ENCODE measurements around the gene ORC5.

The ORC5 gene

GRCh38 chr7:104112623-104113022 lies 95.2 kb downstream of the ORC5 start:
- ATAC-seq (ENCODE audit: low read depth) (no peak), DNase-seq (ENCODE audit: low spot score) (no peak)
- Histone ChIP-seq H3K27ac (ENCODE audit: poor library complexity, severe bottlenecking) (no peak overlapping the region), H3K4me3 (ENCODE audit: severe bottlenecking) (no peak overlapping the region), H3K9me3 (ENCODE audit: severe bottlenecking) (peaks cover 3% of the 10 kb centered on the region), H3K36me3 (ENCODE audit: low read depth) (no peaks in the 10 kb centered on the region), H3K4me1 (ENCODE audit: insufficient read depth, poor library complexity, severe bottlenecking) (no peaks in the 10 kb centered on the region), H3K27me3 (ENCODE audit: insufficient read depth, poor library complexity, severe bottlenecking) (peaks cover 17% of the 10 kb centered on the region)
- no peak for TF ChIP-seq CTCF (IDR thresholded peaks at IDR 0.05; ENCODE audit: poor library complexity, severe bottlenecking)

GRCh38 chr7:104111271-104111670 lies 96.5 kb downstream of the ORC5 start:
- peaks cover 3% of the 10 kb centered on the region for H3K9me3 ChIP-seq (ENCODE audit: severe bottlenecking)
- ATAC-seq (ENCODE audit: low read depth) (no peak), DNase-seq (ENCODE audit: low spot score) (no peak)

GRCh38 chr7:104106108-104106905 lies 101.5 kb downstream of the ORC5 start:
- H3K27ac ChIP-seq (ENCODE audit: poor library complexity, severe bottlenecking): no peak overlapping the region
- no peak overlapping the region for H3K4me3 ChIP-seq (ENCODE audit: severe bottlenecking)
- no peak for TF ChIP-seq CTCF (IDR thresholded peaks at IDR 0.05; ENCODE audit: poor library complexity, severe bottlenecking)
- no peaks in the 10 kb centered on the region for H3K4me1 ChIP-seq (ENCODE audit: insufficient read depth, poor library complexity, severe bottlenecking)
- no peaks in the 10 kb centered on the region for H3K9me3 ChIP-seq (ENCODE audit: severe bottlenecking)
- no peak for DNase-seq (ENCODE audit: low spot score)
- no peaks in the 10 kb centered on the region for H3K36me3 ChIP-seq (ENCODE audit: low read depth)
- H3K27me3 ChIP-seq (ENCODE audit: insufficient read depth, poor library complexity, severe bottlenecking): peaks cover 3% of the 10 kb centered on the region
- 0 out of 3 replicates have a peak, but pooled peaks have one; percentile 23 for ATAC-seq (ENCODE audit: low read depth)

More at GRCh38 chr7:104111271-104111670, 96.5 kb downstream of the ORC5 start:
- no peak overlapping the region for H3K27ac ChIP-seq (ENCODE audit: poor library complexity, severe bottlenecking)
- no peaks in the 10 kb centered on the region for H3K4me1 ChIP-seq (ENCODE audit: insufficient read depth, poor library complexity, severe bottlenecking)
- no peak overlapping the region for H3K4me3 ChIP-seq (ENCODE audit: severe bottlenecking)
- H3K27me3 ChIP-seq (ENCODE audit: insufficient read depth, poor library complexity, severe bottlenecking): peaks cover 19% of the 10 kb centered on the region
- H3K36me3 ChIP-seq (ENCODE audit: low read depth): no peaks in the 10 kb centered on the region
- TF ChIP-seq CTCF (IDR thresholded peaks at IDR 0.05; ENCODE audit: poor library complexity, severe bottlenecking): no peak

- Histone ChIP-seq H3K9me3 (ENCODE audit: severe bottlenecking) (peaks cover 4% of the 10 kb centered on the region), H3K27ac (ENCODE audit: poor library complexity, severe bottlenecking) (no peak overlapping the region), H3K36me3 (ENCODE audit: low read depth) (no peaks in the 10 kb centered on the region), H3K4me3 (ENCODE audit: severe bottlenecking) (no peak overlapping the region), H3K27me3 (ENCODE audit: insufficient read depth, poor library complexity, severe bottlenecking) (no peaks in the 10 kb centered on the region), H3K4me1 (ENCODE audit: insufficient read depth, poor library complexity, severe bottlenecking) (no peaks in the 10 kb centered on the region)
- TF ChIP-seq CTCF (IDR thresholded peaks at IDR 0.05; ENCODE audit: poor library complexity, severe bottlenecking): no peak
- DNase-seq (ENCODE audit: low spot score) (no peak), ATAC-seq (ENCODE audit: low read depth) (no peak)
Observed at GRCh38 chr7:104098890-104099289, 108.9 kb downstream of the ORC5 start.

- ATAC-seq (ENCODE audit: low read depth) (peak; percentile 38; the same call in 1 of the 3 replicates), DNase-seq (ENCODE audit: low spot score) (no peak)
- no peaks in the 10 kb centered on the region for H3K27me3 ChIP-seq (ENCODE audit: insufficient read depth, poor library complexity, severe bottlenecking)
- H3K27ac ChIP-seq (ENCODE audit: poor library complexity, severe bottlenecking): no peak overlapping the region
- no peaks in the 10 kb centered on the region for H3K36me3 ChIP-seq (ENCODE audit: low read depth)
- TF ChIP-seq CTCF (IDR thresholded peaks at IDR 0.05; ENCODE audit: poor library complexity, severe bottlenecking): peak; percentile 21
- H3K4me3 ChIP-seq (ENCODE audit: severe bottlenecking): no peak overlapping the region
- H3K9me3 ChIP-seq (ENCODE audit: severe bottlenecking): peaks cover 4% of the 10 kb centered on the region
- H3K4me1 ChIP-seq (ENCODE audit: insufficient read depth, poor library complexity, severe bottlenecking): no peaks in the 10 kb centered on the region
Observed at GRCh38 chr7:104096683-104097082, 111.1 kb downstream of the ORC5 start.

All from RWPE2 (cell line).